HL-60/S4 (cell line): ENCODE measurements around the gene NDUFS6.

ENCODE experiments used
- in situ Hi-C: fragments of 300-500 bp; cut with MboI; formaldehyde crosslinking; loops from 2 replicates; pipeline ENCODE4 v1.14.3; 2022; ENCODE audit warnings: low sequenced_read_pairs

NDUFS6 gene

GRCh38 chr5:1845696-1846095, 44.5 kb downstream of the NDUFS6 start:
- in situ Hi-C loops = no loop called here

DNA sequence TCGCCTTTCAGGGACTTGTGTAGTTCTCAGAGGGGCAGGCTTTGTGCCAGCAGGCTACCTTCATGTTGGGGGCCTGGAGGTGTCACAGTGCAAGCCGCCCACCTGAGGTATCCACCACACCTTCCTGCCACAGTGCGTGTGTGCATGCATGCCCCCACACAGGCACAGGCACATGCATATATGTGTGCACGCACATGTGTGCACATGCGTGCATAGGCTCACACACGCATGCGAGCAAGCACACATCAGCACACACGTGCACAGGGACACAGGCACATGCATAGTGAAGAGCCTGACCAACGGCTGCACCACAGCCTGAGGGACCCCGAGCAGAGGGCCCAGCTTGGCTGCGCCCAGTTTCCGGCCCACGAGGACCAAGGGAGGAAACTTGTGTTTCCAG, 45.4 kb downstream of the NDUFS6 start:
- in situ Hi-C loops = no loop called here

GRCh38 chr5:1847056-1847455, 45.8 kb downstream of the NDUFS6 start:
- in situ Hi-C loops = no loop called here

DNA sequence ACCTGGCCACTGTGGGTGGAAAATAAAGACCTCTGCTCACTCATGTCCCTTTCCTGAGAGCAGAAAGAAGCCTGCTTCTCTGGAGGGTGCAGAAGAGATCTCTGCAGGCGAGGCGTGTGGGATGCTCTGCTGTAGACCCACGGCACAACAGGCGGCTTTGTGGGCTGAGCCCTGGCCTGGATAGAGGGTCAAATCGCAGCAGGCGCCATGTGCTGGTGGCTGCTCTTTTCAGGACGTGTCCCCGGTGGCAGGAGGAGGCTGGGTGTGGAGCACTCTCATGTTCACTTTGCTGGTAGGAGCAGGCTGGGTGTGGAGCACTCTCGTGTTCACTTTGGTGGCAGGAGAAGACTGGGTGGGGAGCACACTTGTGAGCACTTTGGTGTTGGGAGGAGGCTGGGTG, 46.4 kb downstream of the NDUFS6 start:
- in situ Hi-C loops = no loop called here

GRCh38 chr5:1850324-1851154, 49.3 kb downstream of the NDUFS6 start:
- in situ Hi-C loops = no loop called here

GRCh38 chr5:1851290-1851934, 50.2 kb downstream of the NDUFS6 start:
- in situ Hi-C loops = no loop called here

DNA sequence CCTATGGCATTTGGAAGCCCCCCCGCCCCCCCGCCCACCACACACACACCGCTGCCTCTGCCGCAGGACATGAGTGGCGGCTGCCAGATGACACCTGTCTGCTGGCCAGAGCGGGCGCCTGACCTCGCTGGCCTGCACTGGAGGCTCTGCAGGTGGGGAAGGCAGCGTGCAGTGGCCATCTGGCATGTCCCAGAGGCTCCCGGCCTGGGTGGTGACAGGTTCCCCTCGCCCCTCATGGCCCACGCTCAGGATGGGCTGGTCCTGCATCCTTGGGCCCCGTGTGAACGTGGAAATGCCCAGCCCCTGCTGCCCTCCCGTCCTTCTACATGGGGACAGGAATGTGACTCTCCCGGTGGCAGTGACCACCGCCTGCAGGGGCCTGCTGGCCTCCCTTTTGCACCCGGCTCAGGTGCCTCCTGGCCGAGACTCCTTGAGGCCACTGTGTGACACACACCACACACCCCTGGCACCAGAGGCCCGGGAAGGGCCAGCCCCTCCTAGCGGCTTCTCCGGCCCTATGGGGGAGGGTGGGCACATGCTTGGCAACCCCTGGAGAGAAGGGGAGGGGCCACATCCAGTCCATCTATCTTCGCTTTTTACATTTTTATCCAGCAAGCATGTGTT, 51.2 kb downstream of the NDUFS6 start:
- in situ Hi-C loops = no loop called here

GRCh38 chr5:1853531-1853930, 52.3 kb downstream of the NDUFS6 start:
- in situ Hi-C loops = no loop called here

DNA sequence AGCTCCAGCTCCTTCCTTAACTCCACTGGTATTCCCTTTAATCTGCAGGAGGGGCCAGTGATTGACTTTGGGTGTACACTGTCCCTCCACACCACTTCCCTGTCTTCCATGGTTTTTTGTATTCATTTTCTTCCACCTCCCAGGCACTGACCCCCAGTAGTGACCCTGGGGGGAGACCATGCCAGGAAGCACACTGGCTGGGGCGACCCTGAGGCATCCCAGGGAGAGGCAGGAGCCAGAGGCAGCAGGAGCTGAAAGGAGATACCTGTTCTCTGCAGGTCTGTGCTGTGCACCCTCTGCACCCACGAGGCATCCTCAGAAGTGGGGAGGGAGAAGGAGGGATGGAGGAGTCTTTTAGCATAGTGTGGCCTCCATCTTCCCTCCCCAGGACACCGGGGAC, 53.9 kb downstream of the NDUFS6 start:
- in situ Hi-C loops = no loop called here

DNA sequence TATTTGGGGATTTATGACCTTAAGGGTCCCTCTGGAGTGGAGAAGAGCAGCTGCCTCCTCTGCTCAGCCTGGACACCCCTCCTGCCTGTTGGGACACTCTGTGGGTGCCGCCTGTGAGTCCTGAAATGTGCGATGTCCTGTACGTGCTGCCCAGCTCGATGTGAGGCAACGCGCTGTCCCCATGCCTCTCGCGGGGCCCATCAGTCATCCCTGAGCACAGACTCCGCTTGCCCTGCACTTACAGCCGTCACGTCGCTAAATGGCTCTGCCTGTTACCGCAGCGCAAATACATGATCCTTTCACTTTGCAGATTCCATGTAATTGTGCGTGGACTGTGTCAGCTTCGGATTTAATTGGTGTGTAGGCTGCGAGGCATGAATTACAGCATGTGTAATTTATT, 54.4 kb downstream of the NDUFS6 start:
- in situ Hi-C loops = no loop called here

GRCh38 chr5:1856596-1857255, 55.5 kb downstream of the NDUFS6 start:
- in situ Hi-C loops = no loop called here

- in situ Hi-C loops = no loop called here
Observed at GRCh38 chr5:1857256-1857600, 56.0 kb downstream of the NDUFS6 start.

- in situ Hi-C loops = no loop called here
Observed at GRCh38 chr5:1858436-1858835, 57.2 kb downstream of the NDUFS6 start.

- in situ Hi-C loops = no loop called here
Observed at GRCh38 chr5:1859099-1859498, 57.9 kb downstream of the NDUFS6 start.

DNA sequence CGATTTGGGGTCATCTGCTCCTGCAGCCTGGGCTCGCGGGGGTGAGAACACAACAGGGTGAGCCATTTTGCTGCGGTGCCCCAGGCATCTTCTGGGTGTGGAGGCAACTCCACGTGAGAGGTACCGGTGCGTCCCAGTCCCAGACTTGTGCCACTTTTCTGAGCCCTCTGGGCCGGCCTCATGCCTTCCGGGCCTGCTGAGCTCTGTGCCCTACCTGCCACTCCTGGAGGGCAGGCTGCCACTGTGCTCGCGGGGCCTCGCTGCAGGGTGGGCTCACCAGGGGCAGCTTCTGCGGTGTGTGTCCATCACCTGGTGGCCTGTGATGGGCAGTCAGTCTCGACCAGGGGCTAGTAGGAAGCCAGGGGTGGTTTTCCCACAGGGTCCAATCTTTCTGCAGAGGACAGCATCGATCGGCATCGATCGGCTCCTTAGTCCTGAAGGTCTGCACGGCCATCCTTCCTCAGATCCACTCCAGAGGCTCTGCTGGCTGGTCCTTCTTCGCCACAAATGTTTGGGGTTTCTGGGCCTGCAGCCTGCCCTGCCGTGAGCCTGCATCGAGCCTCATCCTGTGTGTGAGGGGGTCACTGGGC, 58.9 kb downstream of the NDUFS6 start:
- in situ Hi-C loops = no loop called here

DNA sequence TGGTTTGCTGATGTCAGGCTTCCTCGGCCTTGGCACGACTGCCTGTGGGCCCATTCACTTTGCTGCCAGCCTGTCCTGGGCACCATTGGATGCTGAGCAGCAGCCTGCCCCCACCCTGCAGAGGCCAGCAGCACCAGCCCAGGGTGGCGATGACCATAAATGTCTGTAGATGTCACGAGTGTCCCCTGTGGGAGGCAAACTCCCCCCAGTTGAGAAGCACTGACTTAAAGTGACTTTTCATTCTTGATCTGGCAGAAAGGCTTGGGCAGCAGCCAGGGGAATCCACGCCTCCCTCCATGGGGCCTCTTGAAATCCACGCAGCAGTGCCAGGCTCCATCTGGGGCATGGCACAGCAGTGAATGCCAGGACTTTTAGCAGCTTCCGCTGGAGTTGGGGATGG, 59.7 kb downstream of the NDUFS6 start:
- in situ Hi-C loops = no loop called here

DNA sequence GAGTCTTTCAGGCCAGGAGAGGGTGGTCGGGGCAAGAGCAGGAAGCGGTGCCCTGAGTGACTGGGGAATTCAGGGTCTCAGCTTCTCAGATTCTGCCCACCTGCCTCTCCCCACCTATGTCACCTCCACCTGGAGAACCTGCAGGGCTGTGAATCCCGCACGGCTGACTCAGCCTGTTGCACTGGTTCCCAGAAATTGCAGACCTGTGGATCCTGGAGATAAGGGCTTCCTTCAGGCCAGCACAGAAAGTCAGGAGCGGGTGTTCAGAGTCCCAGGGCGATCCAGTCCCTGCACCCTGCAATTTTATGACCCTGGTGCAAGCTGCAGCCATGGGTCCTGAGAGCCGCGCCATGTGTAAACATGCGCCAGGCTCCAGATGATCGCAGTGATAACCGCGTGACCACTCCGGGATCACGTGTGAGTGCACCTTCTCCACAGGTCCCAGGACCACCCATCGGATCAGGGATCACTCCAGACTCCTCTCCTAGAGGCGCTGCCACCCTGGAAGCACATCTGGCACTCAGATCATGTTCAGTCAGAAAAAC, 63.8 kb downstream of the NDUFS6 start:
- in situ Hi-C loops = no loop called here

DNA sequence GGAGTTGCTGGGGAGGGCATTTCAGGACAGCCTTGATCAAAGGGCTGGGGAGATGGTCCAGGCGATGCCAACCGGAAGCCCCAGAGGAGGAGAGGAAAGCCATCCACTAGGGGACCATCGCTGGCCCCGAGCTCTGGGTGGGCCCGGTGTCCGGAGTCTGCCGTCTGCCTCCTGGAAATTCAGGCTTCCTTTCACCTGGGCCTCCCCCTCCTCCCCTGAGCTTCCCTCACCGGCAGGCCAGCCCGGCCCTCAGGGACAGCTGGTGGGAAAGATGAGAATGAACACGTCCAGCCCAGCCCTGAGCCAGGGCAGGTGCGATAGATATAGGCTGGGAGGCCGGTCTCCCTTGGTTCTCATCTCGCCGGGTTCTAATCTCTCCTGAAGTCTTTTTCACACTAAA, 64.3 kb downstream of the NDUFS6 start:
- in situ Hi-C loops = no loop called here
